Posterior vena cava (tissue), 2 donors: ENCODE results near the gene ZSCAN4. TPM values are rescaled to one million over a fixed set of nuclear protein-coding genes. Genes with fewer than 3 reads are reported as not detected.
A peak's percentile ranks its signal among the peaks of the same experiment; 100 is the strongest.

Experiments used
- DNase-seq: peaks from one replicate; pipeline ENCODE4 v3.0.0-alpha.2; 2020; ENCODE audit warnings: low spot score
- intact Hi-C, 2 donors: fragments of 100-400 bp; cut with DNase I; formaldehyde crosslinking; loops; one replicate each; pipeline versions ENCODE4 v1.14.1 to v1.14.2; 2022 to 2023
- long read RNA-seq, 2 donors: library from polyadenylated mRNA; unstranded; transcript quantifications; one replicate each; pipeline ENCODE4 v2.0.0, GENCODE V29; 2020 to 2021
- total RNA-seq, 2 donors: library from RNA; stranded (reverse); fragmentation: NEBNext Ultra II Directional; extraction: Animal tissue kit (Norgen Biotek cat#: 25700); gene quantifications; one replicate each; pipeline ENCODE4 v1.2.1, GENCODE V29; 2021
- donor health status: DM: yes; HTN: yes; CAD: no.
- donor health status: DM: yes; HTN: yes; CAD: no.

ZSCAN4 gene
- under 1 TPM in 1 of 2 donors, not detected in 1; 0.10 TPM for total RNA-seq
- long read RNA-seq, donor 1 = 0 reads
- long read RNA-seq, donor 2 = 0 reads

- intact Hi-C loops = no loop called here
Measured at GRCh38 chr19:57668635-57669034, at the start of gene ZSCAN4. ZSCAN4 (plus strand) TSS chr19:57668935; CDS start chr19:57676146, 7,211 bp downstream.

DNA sequence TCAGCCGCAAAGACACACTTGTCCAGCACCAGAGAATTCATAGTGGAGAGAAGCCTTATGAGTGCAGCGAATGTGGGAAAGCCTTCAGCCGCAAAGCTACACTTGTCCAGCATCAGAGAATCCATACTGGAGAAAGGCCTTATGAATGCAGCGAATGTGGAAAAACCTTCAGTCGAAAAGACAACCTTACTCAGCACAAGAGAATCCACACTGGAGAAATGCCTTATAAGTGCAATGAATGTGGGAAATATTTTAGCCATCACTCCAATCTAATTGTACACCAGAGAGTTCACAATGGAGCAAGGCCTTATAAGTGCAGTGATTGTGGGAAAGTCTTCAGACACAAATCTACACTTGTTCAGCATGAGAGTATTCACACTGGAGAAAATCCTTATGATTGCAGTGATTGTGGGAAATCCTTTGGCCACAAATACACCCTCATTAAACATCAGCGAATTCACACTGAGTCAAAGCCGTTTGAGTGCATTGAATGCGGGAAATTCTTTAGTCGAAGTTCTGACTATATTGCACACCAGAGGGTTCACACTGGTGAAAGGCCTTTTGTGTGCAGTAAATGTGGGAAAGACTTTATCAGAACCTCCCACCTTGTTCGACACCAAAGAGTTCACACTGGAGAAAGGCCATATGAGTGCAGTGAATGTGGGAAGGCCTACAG, 47.9 kb upstream of the ZSCAN4 start:
- intact Hi-C loops = no loop called here
- DNase-seq = no peak

More at GRCh38 chr19:57668635-57669034, at the start of gene ZSCAN4:
- no peak for DNase-seq

DNA sequence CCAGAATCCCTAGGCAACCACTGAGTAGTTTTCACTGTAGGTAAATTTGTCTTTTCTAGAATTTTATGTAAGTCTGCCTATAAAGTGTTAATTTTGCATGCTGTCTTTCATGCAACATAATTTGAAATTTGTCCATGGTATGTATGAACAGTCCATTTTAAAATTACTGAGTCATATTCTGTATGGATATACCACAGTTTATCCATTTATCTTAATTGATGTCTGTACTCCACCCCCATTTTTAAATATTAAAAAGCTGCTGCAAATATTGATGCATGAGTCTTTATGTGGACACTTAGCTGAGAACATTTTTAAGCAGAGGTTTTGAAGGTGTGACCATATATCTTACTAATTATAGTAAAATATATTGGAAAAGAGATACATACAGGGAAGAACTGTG, 45.6 kb upstream of the ZSCAN4 start:
- DNase-seq = no peak
- intact Hi-C loops = no loop called here

GRCh38 chr19:57632987-57633831, 35.5 kb upstream of the ZSCAN4 start, which contains the start of gene ZNF211:
ZNF211 (plus strand) TSS chr19:57633168; CDS start chr19:57633347, 179 bp downstream.
- peak; percentile 96 for DNase-seq
- intact Hi-C loops = no loop called here

- DNase-seq = no peak
- intact Hi-C loops = no loop called here
Measured at GRCh38 chr19:57633832-57634131, 35.0 kb upstream of the ZSCAN4 start.

DNA sequence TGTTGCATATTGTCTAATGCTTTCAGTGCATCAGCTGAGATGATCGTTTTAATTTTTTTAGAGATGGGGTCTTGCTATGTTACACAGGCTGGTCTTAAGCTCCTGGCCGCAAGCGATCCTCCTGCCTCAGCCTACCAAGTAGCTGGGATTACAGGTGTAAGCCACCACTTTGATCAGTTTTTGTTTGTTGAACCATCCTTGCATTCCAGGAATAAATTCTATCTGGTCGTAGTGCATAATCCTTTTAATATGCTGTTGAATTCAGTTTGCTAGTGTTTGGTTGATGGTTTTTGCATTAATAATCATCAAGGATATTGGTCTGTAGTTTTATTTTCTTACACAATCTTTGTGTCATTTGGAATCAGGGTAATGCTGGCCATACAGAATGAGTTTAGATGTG, 31.4 kb upstream of the ZSCAN4 start:
- no peak for DNase-seq
- intact Hi-C loops = no loop called here

- intact Hi-C loops = no loop called here
- no peak for DNase-seq
Measured at GRCh38 chr19:57641715-57642234, 27.0 kb upstream of the ZSCAN4 start.

DNA sequence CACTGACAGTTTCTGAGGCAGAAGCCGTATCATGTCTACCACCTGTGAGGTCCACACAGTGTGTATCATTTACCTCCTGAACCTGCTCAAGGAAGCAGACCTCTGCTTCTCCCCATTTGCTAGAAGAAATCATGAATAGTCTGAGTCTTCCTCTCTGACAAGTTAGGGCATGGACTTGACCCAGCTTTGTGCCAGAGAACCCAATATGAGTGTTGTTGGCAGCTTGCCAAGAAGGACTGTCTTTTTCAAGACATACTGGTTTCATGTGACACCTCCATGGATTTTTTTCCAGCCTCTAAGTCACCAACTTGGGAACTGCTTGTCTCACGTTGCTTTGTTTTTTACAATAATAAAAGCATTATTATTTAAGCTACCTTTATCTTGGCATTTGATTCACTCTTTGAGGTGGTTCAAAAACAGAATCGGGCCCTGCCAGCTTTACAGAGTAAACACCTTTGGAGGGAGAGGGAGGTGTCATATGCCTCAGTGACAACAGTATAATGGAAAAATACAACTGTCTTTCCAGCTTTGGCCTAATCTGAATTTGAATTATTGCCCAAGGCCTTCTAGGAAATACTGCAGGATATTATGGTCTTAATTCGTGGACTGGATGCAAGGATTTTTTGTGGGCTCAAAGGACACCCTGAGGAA, 26.2 kb upstream of the ZSCAN4 start:
- DNase-seq = no peak
- intact Hi-C loops = no loop called here

- intact Hi-C loops = no loop called here
- DNase-seq = no peak
Measured at GRCh38 chr19:57643734-57644133, 25.0 kb upstream of the ZSCAN4 start.

GRCh38 chr19:57648331-57649003, 20.3 kb upstream of the ZSCAN4 start:
- intact Hi-C loops = no loop called here
- DNase-seq = no peak

- intact Hi-C loops = no loop called here
- no peak for DNase-seq
Measured at GRCh38 chr19:57651654-57651996, 17.1 kb upstream of the ZSCAN4 start.

GRCh38 chr19:57653689-57654088, 15.0 kb upstream of the ZSCAN4 start:
- intact Hi-C loops = no loop called here
- no peak for DNase-seq

DNA sequence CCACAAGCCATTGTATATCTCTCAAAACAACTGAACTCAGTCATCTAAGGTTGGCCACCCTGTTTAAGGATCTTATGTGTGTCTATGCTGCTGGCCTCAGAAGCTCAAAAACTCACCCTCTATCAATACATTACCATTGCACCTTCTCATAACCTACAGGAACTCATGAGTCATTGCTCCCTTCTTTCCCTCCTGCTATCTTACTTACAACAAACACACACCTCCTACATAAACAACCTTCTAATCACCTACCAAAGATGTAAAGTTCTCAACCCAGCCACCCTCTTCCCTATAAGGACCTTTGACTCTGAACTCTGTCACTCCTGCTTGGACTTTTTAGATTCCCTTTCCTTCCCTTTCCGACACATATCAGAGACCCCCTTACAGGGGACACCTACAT, 13.3 kb upstream of the ZSCAN4 start:
- no peak for DNase-seq
- intact Hi-C loops = no loop called here

- intact Hi-C loops = no loop called here
- DNase-seq = no peak
Measured at GRCh38 chr19:57656346-57656745, 12.4 kb upstream of the ZSCAN4 start.

DNA sequence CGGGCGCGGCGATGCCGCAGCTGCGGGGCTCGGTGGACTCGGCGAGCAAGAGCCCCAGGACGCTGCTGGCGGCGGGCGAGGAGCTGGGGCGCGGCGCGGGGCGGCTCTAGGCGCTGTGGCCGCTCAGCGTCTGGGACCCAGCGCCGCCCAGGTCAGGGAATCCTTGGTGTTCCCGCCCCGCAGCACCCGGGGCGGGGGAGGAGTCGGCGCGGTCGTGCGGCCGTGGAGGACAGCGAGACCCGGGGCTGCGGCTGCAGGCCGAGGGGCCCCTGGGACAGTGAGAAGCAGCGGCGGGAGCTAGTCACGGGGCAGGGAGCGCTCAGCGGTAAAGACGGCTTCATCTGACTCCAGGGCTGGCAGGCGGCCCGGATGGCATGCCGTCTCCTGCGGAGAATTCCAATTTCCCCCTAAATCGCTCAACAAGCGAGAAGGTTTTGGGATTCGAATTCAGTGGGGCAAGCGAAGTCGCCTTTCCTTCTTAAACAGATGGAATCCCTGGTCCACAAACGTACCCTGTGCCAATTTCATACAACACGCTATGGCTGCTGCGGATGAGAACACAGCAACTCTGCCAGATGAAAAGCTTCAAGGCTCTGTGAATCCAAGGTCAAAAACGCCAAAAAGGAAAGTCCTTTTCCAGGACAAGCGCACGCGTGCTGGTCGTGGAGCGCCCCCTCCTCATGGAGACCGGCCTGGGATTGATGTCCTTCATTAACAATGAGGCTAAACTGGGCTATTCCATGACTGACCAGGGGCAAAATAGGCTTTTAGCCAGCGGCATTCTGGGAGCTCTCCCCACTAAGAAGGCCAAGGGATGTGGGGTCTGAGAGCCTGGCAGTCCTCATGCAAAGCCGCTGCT, 4.2 kb upstream of the ZSCAN4 start:
- intact Hi-C loops = no loop called here

GRCh38 chr19:57665261-57665806, 3.4 kb upstream of the ZSCAN4 start:
- DNase-seq = no peak

More for the DNA sequence above, 4.2 kb upstream of the ZSCAN4 start:
- peak; percentile 81 for DNase-seq

GRCh38 chr19:57667228-57667627, 1.5 kb upstream of the ZSCAN4 start:
- DNase-seq = no peak
- intact Hi-C loops = no loop called here

More at GRCh38 chr19:57665261-57665806, 3.4 kb upstream of the ZSCAN4 start:
- intact Hi-C loops = no loop called here

DNA sequence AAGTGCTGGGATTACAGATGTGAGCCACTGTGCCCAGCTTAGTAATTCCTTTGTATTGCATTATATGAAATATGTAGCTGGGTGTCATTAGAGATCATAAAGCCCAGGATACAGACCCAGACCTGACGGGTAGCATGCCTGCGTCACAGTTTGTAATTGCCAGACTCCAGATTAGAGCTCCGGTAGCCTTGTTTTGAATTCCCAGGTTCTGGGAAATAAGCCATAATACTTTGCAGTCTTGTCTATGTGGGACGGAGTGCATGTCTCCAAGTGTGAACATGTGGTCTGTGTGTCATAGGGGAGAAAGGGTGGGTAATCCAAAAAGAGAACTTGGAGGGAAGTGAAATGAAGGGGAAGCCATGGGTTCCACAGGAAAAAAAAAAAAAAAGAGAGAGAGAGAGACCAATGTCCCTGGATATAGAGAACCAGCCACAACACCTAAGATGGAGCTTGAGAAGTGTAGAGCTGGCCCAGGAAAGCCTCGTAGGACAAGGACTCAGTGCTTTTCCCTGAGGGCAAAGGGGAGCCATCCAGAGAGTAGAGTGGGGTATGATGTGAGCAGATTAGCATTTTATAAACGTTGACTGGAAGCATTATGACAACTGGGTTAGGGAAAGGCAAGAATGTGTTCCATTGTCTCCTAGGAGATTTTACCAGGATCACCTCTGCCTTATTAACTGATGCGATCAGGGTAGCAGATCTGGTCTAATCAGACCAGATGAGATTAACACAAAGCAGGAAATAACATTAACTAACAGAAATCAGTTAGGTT, 2.6 kb downstream of the ZSCAN4 start:
- intact Hi-C loops = no loop called here
- DNase-seq = no peak
